ENCODE measurements around the gene MYEOV. TPM values are rescaled to one million over a fixed set of nuclear protein-coding genes. Genes with fewer than 3 reads are reported as not detected.

Gene MYEOV
- total and polyA plus RNA-seq, 4 donors, result 0.37 to 0.82 (median 0.64) TPM

DNA sequence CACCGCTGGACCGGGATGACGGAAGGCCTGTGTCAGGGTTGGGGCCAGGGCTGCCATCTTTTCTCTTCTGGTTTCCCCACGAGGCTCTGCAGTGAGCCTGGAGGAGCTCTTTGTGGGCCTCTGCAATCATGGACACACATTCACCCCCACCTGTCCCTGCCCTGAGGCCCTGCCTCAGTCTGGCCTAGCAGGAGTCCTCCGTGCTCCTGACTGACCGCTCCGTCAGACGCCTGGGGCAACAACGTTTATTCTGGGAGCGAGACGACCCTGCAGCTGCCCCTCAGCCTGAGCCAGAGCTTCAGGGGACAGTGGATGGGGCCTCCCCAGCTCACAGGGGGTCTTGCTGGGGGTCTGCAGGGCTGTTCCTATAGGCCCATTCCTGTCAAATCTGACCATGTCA, 8.2 kb upstream of the MYEOV start:
- Histone ChIP-seq H3K9me3 (ENCODE audit: control insufficient read depth in 4 of 4, insufficient read depth in 3 of 4, low read length in 3 of 4) (peaks cover 0 to 4% (median under 1%) of the 10 kb centered on the region in 4 donors), H3K27me3 (ENCODE audit: control insufficient read depth in 3 of 3, insufficient read depth in 3 of 3, low read length in 2 of 3) (no peaks in the 10 kb centered on the region), H3K4me3 (no peak overlapping the region), H3K27ac (ENCODE audit: low read depth in 1 of 2, low read length in 1 of 2) (no peak overlapping the region), H3K4me1 (ENCODE audit: control insufficient read depth in 5 of 5, insufficient read depth in 5 of 5, low read length in 5 of 5) (peaks cover 0 to 19% (median 4%) of the 10 kb centered on the region in 5 donors), H3K36me3 (ENCODE audit: control insufficient read depth in 4 of 4, insufficient read depth in 4 of 4, low read length in 4 of 4) (no peaks in the 10 kb centered on the region), H3K9ac (ENCODE audit: insufficient read depth in 1 of 2, low read length in 2 of 2) (no peak overlapping the region)
- DNase-seq, result no peak
- no peak for ATAC-seq (ENCODE audit: insufficient read depth, low FRiP score)
- TF ChIP-seq, protein P1, sequence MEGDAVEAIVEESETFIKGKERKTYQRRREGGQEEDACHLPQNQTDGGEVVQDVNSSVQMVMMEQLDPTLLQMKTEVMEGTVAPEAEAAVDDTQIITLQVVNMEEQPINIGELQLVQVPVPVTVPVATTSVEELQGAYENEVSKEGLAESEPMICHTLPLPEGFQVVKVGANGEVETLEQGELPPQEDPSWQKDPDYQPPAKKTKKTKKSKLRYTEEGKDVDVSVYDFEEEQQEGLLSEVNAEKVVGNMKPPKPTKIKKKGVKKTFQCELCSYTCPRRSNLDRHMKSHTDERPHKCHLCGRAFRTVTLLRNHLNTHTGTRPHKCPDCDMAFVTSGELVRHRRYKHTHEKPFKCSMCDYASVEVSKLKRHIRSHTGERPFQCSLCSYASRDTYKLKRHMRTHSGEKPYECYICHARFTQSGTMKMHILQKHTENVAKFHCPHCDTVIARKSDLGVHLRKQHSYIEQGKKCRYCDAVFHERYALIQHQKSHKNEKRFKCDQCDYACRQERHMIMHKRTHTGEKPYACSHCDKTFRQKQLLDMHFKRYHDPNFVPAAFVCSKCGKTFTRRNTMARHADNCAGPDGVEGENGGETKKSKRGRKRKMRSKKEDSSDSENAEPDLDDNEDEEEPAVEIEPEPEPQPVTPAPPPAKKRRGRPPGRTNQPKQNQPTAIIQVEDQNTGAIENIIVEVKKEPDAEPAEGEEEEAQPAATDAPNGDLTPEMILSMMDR (IDR thresholded peaks at IDR 0.05; ENCODE audit: control extremely low read depth, extremely low read depth), result no peak
- WGBS, 2 donors, result 94% methylated on average over 11 of the region's 11 CpGs

- TF ChIP-seq, protein P1 (IDR thresholded peaks at IDR 0.05; ENCODE audit: control extremely low read depth, extremely low read depth), result no peak
- 83 to 84% methylated on average over 38 of the region's 38 CpGs for WGBS, 2 donors
Observed at GRCh38 chr11:69286374-69287371, 7.3 kb upstream of the MYEOV start.

DNA sequence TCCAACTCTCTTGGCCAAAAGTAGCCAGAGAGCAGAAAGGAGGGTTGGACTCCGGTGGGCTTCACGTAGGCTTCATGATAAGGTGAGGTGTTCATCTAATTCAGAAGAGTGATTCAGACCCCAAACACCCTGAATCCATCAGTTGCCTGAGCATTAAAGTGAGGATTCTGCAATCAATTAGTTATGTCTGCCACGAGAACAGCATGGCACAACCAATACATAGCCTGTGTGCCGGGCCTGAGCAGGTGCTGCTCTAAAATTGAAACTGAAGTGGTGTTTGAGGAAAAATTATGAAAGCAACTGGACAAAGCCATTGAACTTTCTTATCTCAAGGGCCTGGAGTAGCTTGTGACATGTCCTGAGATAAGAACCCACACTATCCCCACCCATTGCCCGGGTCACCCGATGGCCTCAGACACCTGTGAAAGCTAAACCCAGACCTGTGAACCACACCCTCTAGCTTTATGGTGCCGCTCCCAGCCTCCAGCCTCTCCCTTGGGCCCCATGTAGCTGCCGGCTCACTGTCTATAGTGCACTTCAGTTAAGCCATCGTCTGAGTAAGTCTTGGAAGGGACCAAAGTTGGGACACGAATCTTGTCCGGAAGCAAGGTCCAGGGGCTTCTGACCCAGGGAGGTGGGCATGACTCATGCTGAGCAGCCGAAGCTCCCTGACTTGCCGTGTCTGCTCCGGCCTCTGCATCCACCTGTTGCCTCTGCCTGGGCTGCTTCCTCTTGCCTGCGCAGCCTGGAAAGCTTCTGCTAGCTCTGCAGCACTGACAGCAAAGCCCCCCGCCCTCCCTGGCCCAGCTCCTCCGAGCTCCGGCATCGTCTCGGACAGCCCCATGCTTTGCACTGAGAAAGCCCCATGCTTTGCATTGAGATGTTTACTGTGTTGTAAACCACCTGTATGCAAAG, 5.7 kb upstream of the MYEOV start:
- WGBS, 2 donors, result 75 to 85% methylated on average over 20 of the region's 20 CpGs
- H3K4me1 ChIP-seq (ENCODE audit: control insufficient read depth in 5 of 5, insufficient read depth in 5 of 5, low read length in 5 of 5), result peaks cover 0 to 23% (median 11%) of the 10 kb centered on the region in 5 donors
- no peaks in the 10 kb centered on the region for H3K36me3 ChIP-seq (ENCODE audit: control insufficient read depth in 4 of 4, insufficient read depth in 4 of 4, low read length in 4 of 4)
- ATAC-seq (ENCODE audit: insufficient read depth, low FRiP score) (peak; percentile 87), DNase-seq (no peak)
- peak overlapping the region in 1 of 2 donors; percentile 70 for H3K27ac ChIP-seq (ENCODE audit: low read depth in 1 of 2, low read length in 1 of 2)
- H3K9ac ChIP-seq (ENCODE audit: insufficient read depth in 1 of 2, low read length in 2 of 2), result no peak overlapping the region
- no peak overlapping the region for H3K4me3 ChIP-seq
- TF ChIP-seq, protein P1 (IDR thresholded peaks at IDR 0.05; ENCODE audit: control extremely low read depth, extremely low read depth), result no peak
- no peaks in the 10 kb centered on the region for H3K27me3 ChIP-seq (ENCODE audit: control insufficient read depth in 3 of 3, insufficient read depth in 3 of 3, low read length in 2 of 3)
- H3K9me3 ChIP-seq (ENCODE audit: control insufficient read depth in 4 of 4, insufficient read depth in 3 of 4, low read length in 3 of 4), result no peaks in the 10 kb centered on the region

More at GRCh38 chr11:69286374-69287371, 7.3 kb upstream of the MYEOV start:
- ATAC-seq (ENCODE audit: insufficient read depth, low FRiP score) (no peak), DNase-seq (peak; percentile 34 to 63 (median 60))
- Histone ChIP-seq H3K4me3 (no peak overlapping the region), H3K4me1 (ENCODE audit: control insufficient read depth in 5 of 5, insufficient read depth in 5 of 5, low read length in 5 of 5) (peaks cover 0 to 19% (median 4%) of the 10 kb centered on the region in 5 donors), H3K27ac (ENCODE audit: low read depth in 1 of 2, low read length in 1 of 2) (no peak overlapping the region), H3K27me3 (ENCODE audit: control insufficient read depth in 3 of 3, insufficient read depth in 3 of 3, low read length in 2 of 3) (no peaks in the 10 kb centered on the region), H3K9ac (ENCODE audit: insufficient read depth in 1 of 2, low read length in 2 of 2) (no peak overlapping the region), H3K9me3 (ENCODE audit: control insufficient read depth in 4 of 4, insufficient read depth in 3 of 4, low read length in 3 of 4) (peaks cover 0 to 4% (median under 1%) of the 10 kb centered on the region in 4 donors), H3K36me3 (ENCODE audit: control insufficient read depth in 4 of 4, insufficient read depth in 4 of 4, low read length in 4 of 4) (no peaks in the 10 kb centered on the region)

Data from lung (tissue), 12 donors.